NB4 (cell line): ENCODE data around the gene AUP1.
A peak's percentile ranks its signal among the peaks of the same experiment; 100 is the strongest.

Experiments used
- DNase-seq: peaks from one replicate; pipeline ENCODE4 v3.0.0; 2010; ENCODE audit warnings: low read depth
- H3K4me3 ChIP-seq: one replicate; pipeline ENCODE4 v1.5.1; 2011; ENCODE audit warnings: mild to moderate bottlenecking, low read depth, low read length, moderate library complexity
- MYC ChIP-seq: IDR thresholded peaks from 2 replicates; pipeline ENCODE4 v1.6.1; 2011; ENCODE audit warnings: low read depth, low read length
- POLR2A ChIP-seq: IDR thresholded peaks from 2 replicates; pipeline ENCODE4 v1.6.1; 2011; ENCODE audit warnings: mild to moderate bottlenecking; ENCODE audit not compliant: insufficient read length; ENCODE audit errors: extremely low read depth
- TF ChIP-seq, protein P1 (sequence below): IDR thresholded peaks from one replicate; pipeline ENCODE4 v1.5.1; 2012; ENCODE audit warnings: low read depth, low read length
- TF ChIP-seq, protein P2 (sequence below): IDR thresholded peaks from 2 replicates; pipeline ENCODE4 v1.6.1; 2011; ENCODE audit warnings: low read depth, low read length

Gene AUP1

DNA sequence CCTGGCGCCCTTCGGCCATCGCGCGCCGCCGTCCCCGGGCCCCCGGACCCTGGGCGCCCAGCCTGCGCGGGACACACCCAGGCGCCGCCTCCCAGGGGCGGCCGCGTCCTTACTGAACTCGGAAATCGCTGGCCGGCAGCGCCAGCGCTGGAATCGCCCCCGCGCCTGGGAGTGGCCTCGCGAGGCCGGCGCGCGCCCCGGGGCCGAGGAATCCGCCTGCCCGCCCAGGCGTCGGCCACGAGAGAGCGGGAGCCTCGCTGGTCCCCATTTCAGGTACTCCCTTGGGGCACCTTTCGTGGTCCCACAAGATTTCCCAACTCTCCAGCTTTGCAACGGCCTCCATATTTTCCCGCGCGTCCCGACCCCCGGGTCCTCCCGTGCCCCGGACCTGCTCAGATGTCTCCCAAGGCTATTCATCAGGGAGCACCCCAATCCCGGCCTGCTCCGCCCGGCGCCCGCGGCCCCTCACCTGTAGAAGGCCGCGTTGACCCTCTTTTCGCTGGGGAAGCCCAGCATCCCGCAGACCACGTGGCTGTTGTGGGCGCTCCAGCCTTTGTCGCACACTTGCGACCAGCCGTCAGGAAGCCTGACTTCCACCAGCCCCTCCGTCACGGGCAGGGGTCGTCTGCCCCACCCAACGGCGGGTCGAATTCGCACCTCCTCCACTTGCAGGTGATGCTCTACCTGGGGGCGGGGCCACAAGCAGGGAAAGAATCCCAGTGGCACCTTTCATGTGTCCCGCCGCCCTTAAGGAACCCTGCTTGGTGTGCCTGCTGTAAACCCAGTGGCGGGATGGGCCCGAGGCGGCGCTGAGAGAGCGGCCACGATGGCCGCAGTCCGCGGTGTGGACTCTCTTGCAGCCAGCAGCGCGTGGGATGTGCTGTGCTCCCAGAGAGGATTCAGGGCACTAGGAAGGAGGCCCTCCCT, 19.7 kb upstream of the AUP1 start:
- TF ChIP-seq, protein P1, sequence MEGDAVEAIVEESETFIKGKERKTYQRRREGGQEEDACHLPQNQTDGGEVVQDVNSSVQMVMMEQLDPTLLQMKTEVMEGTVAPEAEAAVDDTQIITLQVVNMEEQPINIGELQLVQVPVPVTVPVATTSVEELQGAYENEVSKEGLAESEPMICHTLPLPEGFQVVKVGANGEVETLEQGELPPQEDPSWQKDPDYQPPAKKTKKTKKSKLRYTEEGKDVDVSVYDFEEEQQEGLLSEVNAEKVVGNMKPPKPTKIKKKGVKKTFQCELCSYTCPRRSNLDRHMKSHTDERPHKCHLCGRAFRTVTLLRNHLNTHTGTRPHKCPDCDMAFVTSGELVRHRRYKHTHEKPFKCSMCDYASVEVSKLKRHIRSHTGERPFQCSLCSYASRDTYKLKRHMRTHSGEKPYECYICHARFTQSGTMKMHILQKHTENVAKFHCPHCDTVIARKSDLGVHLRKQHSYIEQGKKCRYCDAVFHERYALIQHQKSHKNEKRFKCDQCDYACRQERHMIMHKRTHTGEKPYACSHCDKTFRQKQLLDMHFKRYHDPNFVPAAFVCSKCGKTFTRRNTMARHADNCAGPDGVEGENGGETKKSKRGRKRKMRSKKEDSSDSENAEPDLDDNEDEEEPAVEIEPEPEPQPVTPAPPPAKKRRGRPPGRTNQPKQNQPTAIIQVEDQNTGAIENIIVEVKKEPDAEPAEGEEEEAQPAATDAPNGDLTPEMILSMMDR = no peak
- TF ChIP-seq, protein P2, sequence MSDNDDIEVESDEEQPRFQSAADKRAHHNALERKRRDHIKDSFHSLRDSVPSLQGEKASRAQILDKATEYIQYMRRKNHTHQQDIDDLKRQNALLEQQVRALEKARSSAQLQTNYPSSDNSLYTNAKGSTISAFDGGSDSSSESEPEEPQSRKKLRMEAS = peak; percentile 94
- peak; percentile 85; the same call in 1 of the 2 replicates for TF ChIP-seq MYC
- peak; percentile 66 for TF ChIP-seq POLR2A
- H3K4me3 ChIP-seq = peak overlapping the region; percentile 77
- DNase-seq = peak; percentile 88

DNA sequence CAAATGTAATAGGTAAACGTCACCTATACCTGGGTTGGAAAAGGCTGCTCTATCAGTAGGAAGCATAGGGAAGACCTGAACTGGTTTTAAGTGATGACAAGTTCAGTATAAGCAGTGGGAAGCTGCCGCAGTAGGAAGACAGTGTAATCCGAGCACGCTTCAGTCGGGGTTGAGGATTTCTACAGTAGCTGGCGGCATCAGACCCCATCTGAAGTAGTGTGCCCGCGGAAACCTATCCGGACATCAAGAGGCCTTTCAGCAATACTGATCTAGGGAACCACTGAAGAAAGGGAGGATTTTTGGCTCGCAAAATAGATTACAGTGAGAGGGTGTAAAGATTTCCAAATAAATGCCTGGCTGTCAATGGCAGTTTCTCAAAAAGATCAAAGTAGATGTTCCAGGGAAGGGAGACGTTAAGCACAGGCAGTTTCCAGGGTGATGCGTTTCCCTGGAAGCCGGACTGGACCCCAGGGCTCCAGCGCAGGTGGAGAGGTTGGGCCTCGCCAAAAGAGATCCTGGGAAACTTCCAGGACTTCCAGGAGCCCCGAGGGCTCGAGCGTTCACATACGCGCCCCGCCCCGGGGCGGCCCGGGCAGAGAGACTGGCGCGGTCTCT, 18.9 kb upstream of the AUP1 start:
- peak overlapping the region; percentile 54 for H3K4me3 ChIP-seq
- no peak for DNase-seq
- TF ChIP-seq MYC (no peak), POLR2A (no peak)
- TF ChIP-seq, protein P1 = no peak
- TF ChIP-seq, protein P2 = no peak

DNA sequence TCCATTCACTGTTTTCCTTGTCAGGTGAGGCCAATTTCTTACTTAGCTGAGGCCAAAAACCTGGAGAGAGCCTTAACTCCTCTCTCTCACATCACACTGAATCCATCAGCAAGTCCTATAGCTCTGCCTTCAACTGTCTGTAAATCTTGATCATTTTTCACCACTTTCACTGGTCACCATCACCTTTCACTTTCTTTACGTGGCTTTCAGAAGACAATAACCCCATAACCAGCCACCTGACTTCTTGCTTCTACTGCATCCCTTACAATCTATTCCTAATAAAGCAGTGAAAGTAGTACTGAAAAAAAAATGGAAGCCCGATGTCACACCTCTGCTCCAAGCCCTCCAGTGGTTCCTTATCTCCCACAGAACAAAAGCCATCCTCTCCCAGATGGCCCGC, 16.5 kb upstream of the AUP1 start:
- no peak for DNase-seq

DNA sequence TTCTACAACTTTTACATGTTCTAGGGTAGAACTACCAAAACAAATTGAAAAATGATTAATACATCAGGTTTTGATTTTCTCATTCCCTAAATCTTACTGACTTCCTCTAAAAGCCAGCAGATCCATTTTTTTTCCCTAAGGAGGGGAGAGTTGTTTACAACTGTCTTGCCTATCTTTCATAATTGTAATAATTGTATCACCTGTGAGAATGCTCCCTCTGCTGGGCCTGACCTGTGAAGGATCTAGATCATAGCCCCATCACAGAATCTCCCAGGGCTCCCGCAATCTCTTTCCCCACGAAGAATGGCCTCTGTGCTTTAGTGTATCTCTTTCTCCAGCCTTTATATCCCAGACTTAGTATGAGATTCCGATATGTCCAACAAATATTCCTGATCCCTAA, 15.1 kb upstream of the AUP1 start:
- no peak overlapping the region for H3K4me3 ChIP-seq
- DNase-seq = no peak
- TF ChIP-seq, protein P2 = no peak
- no peak for TF ChIP-seq POLR2A
- no peak for TF ChIP-seq MYC
- TF ChIP-seq, protein P1 = peak; percentile 6

More for the DNA sequence above, 16.5 kb upstream of the AUP1 start:
- no peak overlapping the region for H3K4me3 ChIP-seq
- TF ChIP-seq MYC = no peak
- no peak for TF ChIP-seq POLR2A
- TF ChIP-seq, protein P2 = no peak
- TF ChIP-seq, protein P1 = no peak

DNA sequence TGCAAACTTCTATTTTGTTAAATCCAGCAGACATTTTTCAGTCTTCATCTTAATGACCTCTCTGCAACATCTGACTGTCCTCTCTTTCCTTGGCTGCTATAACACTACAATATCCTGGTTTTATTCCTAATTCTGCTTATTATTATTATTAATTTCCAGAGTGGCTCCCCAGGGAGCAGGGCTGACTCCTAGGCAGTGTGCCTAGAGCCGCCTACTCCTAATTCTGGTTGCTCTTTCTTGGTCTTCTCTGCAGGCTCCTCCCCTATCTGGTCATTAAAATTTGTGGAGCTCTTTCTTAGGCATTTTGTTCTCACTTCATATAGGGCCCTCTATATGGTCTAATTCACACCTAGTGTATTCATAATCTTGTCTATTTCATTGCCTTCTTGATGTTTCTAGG, 13.5 kb upstream of the AUP1 start:
- no peak for DNase-seq
- no peak overlapping the region for H3K4me3 ChIP-seq
- TF ChIP-seq, protein P2 = no peak

DNA sequence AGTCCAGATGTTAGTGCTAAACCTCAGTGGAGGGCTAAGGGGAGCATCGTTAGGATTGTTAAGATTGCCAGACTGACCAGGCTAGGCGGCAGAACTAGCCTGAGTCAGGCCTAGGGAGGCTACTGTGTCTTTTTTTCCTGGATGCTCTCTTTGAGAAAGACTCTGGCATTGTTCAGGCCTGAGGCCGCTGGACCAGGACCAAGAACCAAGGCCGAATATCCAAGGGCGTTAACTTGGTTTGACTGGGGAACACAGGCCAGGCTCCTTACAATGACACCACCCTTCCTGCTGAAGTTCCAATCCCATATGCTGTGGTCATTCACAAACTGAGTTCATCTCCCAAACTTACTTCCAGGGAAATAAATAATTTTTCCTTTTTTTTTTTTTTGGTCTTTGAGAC, 10.8 kb upstream of the AUP1 start:
- H3K4me3 ChIP-seq = no peak overlapping the region
- TF ChIP-seq MYC (no peak), POLR2A (no peak)
- TF ChIP-seq, protein P2 = no peak
- TF ChIP-seq, protein P1 = no peak
- DNase-seq = no peak
